MM.1S (cell line): ENCODE data around the gene ZNF446.

ENCODE experiments used
- EZH2 ChIP-seq: fragments of 300-600 bp; sonication (generic); optimal IDR thresholded peaks from 2 replicates; pipeline ENCODE3; 2017; ENCODE audit warnings: low read depth, mild to moderate bottlenecking, antibody characterized with exemption, low read length, mixed read lengths
- EZH2phosphoT487 ChIP-seq: fragments of 300-600 bp; sonication (generic); IDR thresholded peaks from 2 replicates; pipeline ENCODE4 v1.6.1; 2018; ENCODE audit warnings: antibody characterized with exemption, low read length
- TF ChIP-seq, protein P1 (sequence below): fragments of 300-600 bp; sonication (generic); IDR thresholded peaks from 2 replicates; pipeline ENCODE4 v1.5.1; 2016; ENCODE audit warnings: antibody characterized with exemption, low read length, mixed read lengths

GRCh38 chr19:58516964-58517833, 41.0 kb downstream of the ZNF446 start:
- TF ChIP-seq, protein P1, sequence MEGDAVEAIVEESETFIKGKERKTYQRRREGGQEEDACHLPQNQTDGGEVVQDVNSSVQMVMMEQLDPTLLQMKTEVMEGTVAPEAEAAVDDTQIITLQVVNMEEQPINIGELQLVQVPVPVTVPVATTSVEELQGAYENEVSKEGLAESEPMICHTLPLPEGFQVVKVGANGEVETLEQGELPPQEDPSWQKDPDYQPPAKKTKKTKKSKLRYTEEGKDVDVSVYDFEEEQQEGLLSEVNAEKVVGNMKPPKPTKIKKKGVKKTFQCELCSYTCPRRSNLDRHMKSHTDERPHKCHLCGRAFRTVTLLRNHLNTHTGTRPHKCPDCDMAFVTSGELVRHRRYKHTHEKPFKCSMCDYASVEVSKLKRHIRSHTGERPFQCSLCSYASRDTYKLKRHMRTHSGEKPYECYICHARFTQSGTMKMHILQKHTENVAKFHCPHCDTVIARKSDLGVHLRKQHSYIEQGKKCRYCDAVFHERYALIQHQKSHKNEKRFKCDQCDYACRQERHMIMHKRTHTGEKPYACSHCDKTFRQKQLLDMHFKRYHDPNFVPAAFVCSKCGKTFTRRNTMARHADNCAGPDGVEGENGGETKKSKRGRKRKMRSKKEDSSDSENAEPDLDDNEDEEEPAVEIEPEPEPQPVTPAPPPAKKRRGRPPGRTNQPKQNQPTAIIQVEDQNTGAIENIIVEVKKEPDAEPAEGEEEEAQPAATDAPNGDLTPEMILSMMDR, result no peak
- TF ChIP-seq EZH2 (no peak), EZH2phosphoT487 (no peak)
